ENCODE measurements around the gene PTCD2.

DNA sequence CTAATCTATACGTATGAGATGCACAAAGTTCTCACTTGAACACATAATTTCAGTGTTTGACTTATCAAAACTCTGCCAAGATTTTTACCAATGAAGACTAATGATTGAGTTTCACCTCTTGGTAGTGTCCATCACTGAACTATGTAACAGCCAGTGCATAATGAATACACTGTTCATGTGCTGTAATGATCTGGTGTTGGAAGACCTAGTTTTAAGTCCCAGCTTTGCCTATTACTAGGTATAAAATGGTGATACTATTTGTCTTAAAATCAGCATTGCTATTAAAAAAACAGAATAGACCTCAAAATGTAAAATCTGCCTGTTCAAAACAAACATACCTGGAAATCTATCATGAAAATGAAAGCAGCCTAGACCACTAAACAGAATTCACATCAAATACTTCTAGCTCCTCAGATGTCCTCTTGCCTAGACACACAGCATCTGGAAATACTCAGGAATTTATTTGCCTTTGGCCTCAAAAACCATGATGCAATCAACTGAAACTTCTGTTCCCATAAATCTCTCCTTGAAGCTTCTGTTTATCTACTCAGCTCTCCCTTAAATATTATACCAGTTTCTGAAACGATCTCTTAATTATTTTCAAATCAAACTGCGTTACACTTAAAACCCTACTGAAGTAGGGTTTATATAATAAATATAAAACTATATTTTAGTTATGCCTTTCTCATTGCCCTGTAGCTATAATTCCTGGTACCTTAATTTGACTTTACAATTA lies 38.2 kb upstream of the PTCD2 start:
- TF ChIP-seq, protein P1, sequence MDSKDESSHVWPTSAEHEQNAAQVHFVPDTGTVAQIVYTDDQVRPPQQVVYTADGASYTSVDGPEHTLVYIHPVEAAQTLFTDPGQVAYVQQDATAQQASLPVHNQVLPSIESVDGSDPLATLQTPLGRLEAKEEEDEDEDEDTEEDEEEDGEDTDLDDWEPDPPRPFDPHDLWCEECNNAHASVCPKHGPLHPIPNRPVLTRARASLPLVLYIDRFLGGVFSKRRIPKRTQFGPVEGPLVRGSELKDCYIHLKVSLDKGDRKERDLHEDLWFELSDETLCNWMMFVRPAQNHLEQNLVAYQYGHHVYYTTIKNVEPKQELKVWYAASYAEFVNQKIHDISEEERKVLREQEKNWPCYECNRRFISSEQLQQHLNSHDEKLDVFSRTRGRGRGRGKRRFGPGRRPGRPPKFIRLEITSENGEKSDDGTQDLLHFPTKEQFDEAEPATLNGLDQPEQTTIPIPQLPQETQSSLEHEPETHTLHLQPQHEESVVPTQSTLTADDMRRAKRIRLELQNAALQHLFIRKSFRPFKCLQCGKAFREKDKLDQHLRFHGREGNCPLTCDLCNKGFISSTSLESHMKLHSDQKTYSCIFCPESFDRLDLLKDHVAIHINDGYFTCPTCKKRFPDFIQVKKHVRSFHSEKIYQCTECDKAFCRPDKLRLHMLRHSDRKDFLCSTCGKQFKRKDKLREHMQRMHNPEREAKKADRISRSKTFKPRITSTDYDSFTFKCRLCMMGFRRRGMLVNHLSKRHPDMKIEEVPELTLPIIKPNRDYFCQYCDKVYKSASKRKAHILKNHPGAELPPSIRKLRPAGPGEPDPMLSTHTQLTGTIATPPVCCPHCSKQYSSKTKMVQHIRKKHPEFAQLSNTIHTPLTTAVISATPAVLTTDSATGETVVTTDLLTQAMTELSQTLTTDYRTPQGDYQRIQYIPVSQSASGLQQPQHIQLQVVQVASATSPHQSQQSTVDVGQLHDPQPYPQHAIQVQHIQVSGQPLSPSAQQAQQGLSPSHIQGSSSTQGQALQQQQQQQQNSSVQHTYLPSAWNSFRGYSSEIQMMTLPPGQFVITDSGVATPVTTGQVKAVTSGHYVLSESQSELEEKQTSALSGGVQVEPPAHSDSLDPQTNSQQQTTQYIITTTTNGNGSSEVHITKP (tag by site-specific recombination; IDR thresholded peaks at IDR 0.05): peak; percentile 89
- TF ChIP-seq, protein P2, sequence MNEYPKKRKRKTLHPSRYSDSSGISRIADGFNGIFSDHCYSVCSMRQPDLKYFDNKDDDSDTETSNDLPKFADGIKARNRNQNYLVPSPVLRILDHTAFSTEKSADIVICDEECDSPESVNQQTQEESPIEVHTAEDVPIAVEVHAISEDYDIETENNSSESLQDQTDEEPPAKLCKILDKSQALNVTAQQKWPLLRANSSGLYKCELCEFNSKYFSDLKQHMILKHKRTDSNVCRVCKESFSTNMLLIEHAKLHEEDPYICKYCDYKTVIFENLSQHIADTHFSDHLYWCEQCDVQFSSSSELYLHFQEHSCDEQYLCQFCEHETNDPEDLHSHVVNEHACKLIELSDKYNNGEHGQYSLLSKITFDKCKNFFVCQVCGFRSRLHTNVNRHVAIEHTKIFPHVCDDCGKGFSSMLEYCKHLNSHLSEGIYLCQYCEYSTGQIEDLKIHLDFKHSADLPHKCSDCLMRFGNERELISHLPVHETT (tag by site-specific recombination; IDR thresholded peaks at IDR 0.05): no peak
- TF ChIP-seq, protein P3, sequence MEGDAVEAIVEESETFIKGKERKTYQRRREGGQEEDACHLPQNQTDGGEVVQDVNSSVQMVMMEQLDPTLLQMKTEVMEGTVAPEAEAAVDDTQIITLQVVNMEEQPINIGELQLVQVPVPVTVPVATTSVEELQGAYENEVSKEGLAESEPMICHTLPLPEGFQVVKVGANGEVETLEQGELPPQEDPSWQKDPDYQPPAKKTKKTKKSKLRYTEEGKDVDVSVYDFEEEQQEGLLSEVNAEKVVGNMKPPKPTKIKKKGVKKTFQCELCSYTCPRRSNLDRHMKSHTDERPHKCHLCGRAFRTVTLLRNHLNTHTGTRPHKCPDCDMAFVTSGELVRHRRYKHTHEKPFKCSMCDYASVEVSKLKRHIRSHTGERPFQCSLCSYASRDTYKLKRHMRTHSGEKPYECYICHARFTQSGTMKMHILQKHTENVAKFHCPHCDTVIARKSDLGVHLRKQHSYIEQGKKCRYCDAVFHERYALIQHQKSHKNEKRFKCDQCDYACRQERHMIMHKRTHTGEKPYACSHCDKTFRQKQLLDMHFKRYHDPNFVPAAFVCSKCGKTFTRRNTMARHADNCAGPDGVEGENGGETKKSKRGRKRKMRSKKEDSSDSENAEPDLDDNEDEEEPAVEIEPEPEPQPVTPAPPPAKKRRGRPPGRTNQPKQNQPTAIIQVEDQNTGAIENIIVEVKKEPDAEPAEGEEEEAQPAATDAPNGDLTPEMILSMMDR (tag by site-specific recombination; IDR thresholded peaks at IDR 0.05): no peak
- TF ChIP-seq ZNF341 (tag by site-specific recombination; IDR thresholded peaks at IDR 0.05; ENCODE audit: low read depth): no peak

Data from HEK293 (cell line).